ENCODE measurements around the gene WASF2. TPM values are rescaled to one million over a fixed set of nuclear protein-coding genes. Genes with fewer than 3 reads are reported as not detected.
"Not testable (repeated sequence)": the region's sequence is repeated elsewhere in the genome, so short reads cannot be mapped to it uniquely, and the experiment has no call there.

The WASF2 gene
- total and polyA plus RNA-seq, 4 donors, result 27.2 to 164 (median 101) TPM

GRCh38 chr1:27458521-27458920, 31.4 kb downstream of the WASF2 start:
- H3K27ac ChIP-seq (ENCODE audit: low read depth in 1 of 2, low read length in 2 of 2); intact Hi-C loops (cut with DNase I); H3K4me3 ChIP-seq (ENCODE audit: low read length in 2 of 2); ATAC-seq (ENCODE audit: low FRiP score); H3K9me3 ChIP-seq (ENCODE audit: control insufficient read depth, low read length); H3K4me1 ChIP-seq (ENCODE audit: control insufficient read depth in 1 of 2, insufficient read depth in 2 of 2, low read length in 2 of 2); H3K27me3 ChIP-seq (ENCODE audit: control insufficient read depth in 1 of 2, insufficient read depth in 2 of 2, low read length in 1 of 2); H3K36me3 ChIP-seq (ENCODE audit: control insufficient read depth in 1 of 2, insufficient read depth in 2 of 2, low read length in 1 of 2); DNase-seq: not testable (repeated sequence)
- 83 to 87% methylated on average over 10 of the region's 10 CpGs for WGBS, 2 donors

DNA sequence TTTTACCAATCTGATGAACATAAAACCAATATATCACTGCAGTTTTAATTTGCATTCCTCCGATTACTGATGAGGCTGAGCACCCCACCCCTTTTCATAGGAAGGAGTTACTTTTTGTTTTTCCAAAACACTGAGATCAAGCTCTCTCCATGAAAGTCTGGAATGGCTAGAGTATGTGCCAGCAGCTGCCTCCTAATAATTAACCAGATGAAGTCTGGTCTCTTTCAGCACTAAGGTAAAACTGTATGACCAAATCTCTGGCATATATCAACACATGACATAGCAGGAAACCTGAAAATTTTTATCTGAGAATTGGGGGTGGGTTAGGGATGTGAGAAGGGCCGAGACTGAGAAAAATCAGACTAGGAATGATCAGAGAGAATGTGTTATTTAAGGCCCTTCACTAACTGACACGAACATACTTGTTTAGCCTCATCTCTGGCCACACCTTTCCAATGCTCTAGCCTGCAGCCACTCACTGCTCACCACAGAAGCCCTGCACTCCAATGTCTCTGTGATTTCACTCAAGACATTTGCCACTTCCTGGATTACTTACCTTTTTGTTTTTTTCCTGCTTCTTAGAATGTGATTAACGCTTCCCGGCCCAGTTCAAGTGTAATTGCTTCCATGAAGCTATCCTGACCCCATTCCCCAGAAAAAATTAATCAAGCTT, 34.7 kb downstream of the WASF2 start:
- Histone ChIP-seq H3K4me1 (ENCODE audit: control insufficient read depth in 1 of 2, insufficient read depth in 2 of 2, low read length in 2 of 2) (peaks cover 0 to 3% of the 10 kb centered on the region in 2 donors), H3K27ac (ENCODE audit: low read depth in 1 of 2, low read length in 2 of 2) (no peak overlapping the region), H3K27me3 (ENCODE audit: control insufficient read depth in 1 of 2, insufficient read depth in 2 of 2, low read length in 1 of 2) (no peaks in the 10 kb centered on the region), H3K4me3 (ENCODE audit: low read length in 2 of 2) (no peak overlapping the region), H3K36me3 (ENCODE audit: control insufficient read depth in 1 of 2, insufficient read depth in 2 of 2, low read length in 1 of 2) (no peaks in the 10 kb centered on the region), H3K9me3 (ENCODE audit: control insufficient read depth, low read length) (no peaks in the 10 kb centered on the region)
- intact Hi-C loops (cut with DNase I), result no loop called here
- WGBS, 2 donors, result 47 to 49% methylated on average over 5 of the region's 5 CpGs
- ATAC-seq (ENCODE audit: low FRiP score), result no peak
- DNase-seq, result no peak

DNA sequence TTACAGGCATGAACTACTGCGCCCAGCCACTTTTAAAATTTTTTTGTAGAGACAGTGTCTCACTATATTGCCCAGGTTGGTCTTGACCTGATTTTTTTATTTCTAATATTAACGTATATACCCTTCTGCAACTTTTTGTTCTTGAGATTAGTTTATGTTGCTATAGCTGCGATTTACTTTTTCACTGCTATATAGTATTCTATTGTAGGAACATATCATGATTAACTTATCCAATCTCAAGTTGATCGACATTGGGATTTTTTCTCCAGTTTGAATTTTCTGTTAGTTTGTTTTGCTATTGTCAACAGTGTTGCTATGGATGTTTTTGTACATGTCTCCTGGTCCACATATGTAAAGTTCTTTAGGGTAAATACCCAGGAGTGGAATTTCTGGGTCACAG, 35.4 kb downstream of the WASF2 start:
- Histone ChIP-seq H3K27me3 (ENCODE audit: control insufficient read depth in 1 of 2, insufficient read depth in 2 of 2, low read length in 1 of 2) (no peaks in the 10 kb centered on the region), H3K9me3 (ENCODE audit: control insufficient read depth, low read length) (no peaks in the 10 kb centered on the region), H3K27ac (ENCODE audit: low read depth in 1 of 2, low read length in 2 of 2) (no peak overlapping the region), H3K4me3 (ENCODE audit: low read length in 2 of 2) (no peak overlapping the region), H3K36me3 (ENCODE audit: control insufficient read depth in 1 of 2, insufficient read depth in 2 of 2, low read length in 1 of 2) (no peaks in the 10 kb centered on the region), H3K4me1 (ENCODE audit: control insufficient read depth in 1 of 2, insufficient read depth in 2 of 2, low read length in 2 of 2) (peaks cover 0 to 3% of the 10 kb centered on the region in 2 donors)
- ATAC-seq (ENCODE audit: low FRiP score) (no peak), DNase-seq (no peak)
- WGBS, 2 donors, result 96 to 97% methylated on average over 4 of the region's 4 CpGs
- intact Hi-C loops (cut with DNase I), result no loop called here

DNA sequence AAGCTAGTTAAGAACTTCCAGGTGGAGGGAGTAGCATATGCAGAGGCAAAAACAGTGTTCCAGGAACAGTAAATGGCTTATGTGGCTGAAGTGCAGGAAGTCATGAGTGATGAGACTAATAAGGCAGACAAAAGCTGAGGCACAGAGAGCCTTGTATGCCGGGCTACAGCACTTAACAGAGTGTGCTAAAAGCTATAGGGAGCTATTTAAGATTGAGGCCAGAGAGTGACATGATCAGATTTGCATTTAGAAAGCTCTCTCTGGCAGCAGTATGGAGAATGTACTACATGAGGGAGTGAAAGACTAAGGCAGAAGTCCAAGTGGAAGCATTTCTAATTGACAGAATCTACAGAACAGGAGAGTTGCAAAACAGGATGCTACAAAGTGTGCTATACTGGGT, 38.6 kb downstream of the WASF2 start:
- no peak overlapping the region for H3K27ac ChIP-seq (ENCODE audit: low read depth in 1 of 2, low read length in 2 of 2)
- ATAC-seq (ENCODE audit: low FRiP score) (no peak), DNase-seq (no peak)
- intact Hi-C loops (cut with DNase I), result no loop called here
- H3K4me1 ChIP-seq (ENCODE audit: control insufficient read depth in 1 of 2, insufficient read depth in 2 of 2, low read length in 2 of 2), result peaks cover 0 to 7% of the 10 kb centered on the region in 2 donors
- no peaks in the 10 kb centered on the region for H3K36me3 ChIP-seq (ENCODE audit: control insufficient read depth in 1 of 2, insufficient read depth in 2 of 2, low read length in 1 of 2)
- no peaks in the 10 kb centered on the region for H3K9me3 ChIP-seq (ENCODE audit: control insufficient read depth, low read length)
- 74 to 80% methylated on average over 1 of the region's 1 CpG for WGBS, 2 donors
- H3K27me3 ChIP-seq (ENCODE audit: control insufficient read depth in 1 of 2, insufficient read depth in 2 of 2, low read length in 1 of 2), result no peaks in the 10 kb centered on the region
- no peak overlapping the region for H3K4me3 ChIP-seq (ENCODE audit: low read length in 2 of 2)

- DNase-seq, result no peak
- H3K4me1 ChIP-seq (ENCODE audit: control insufficient read depth in 1 of 2, insufficient read depth in 2 of 2, low read length in 2 of 2), result peaks cover 0 to 4% of the 10 kb centered on the region in 2 donors
- intact Hi-C loops (cut with DNase I), result loop anchor here in 1 of 2 donors (5.0 kb wide), 1 partner anchor 33 kb away; no protein-coding TSS in a partner anchor
- ATAC-seq (ENCODE audit: low FRiP score), result no peak
- no peaks in the 10 kb centered on the region for H3K27me3 ChIP-seq (ENCODE audit: control insufficient read depth in 1 of 2, insufficient read depth in 2 of 2, low read length in 1 of 2)
- no peaks in the 10 kb centered on the region for H3K9me3 ChIP-seq (ENCODE audit: control insufficient read depth, low read length)
- no peaks in the 10 kb centered on the region for H3K36me3 ChIP-seq (ENCODE audit: control insufficient read depth in 1 of 2, insufficient read depth in 2 of 2, low read length in 1 of 2)
- H3K4me3 ChIP-seq (ENCODE audit: low read length in 2 of 2), result no peak overlapping the region
- 92 to 95% methylated on average over 9 of the region's 9 CpGs for WGBS, 2 donors
- no peak overlapping the region for H3K27ac ChIP-seq (ENCODE audit: low read depth in 1 of 2, low read length in 2 of 2)
Measured at GRCh38 chr1:27448982-27449381, 41.0 kb downstream of the WASF2 start.

DNA sequence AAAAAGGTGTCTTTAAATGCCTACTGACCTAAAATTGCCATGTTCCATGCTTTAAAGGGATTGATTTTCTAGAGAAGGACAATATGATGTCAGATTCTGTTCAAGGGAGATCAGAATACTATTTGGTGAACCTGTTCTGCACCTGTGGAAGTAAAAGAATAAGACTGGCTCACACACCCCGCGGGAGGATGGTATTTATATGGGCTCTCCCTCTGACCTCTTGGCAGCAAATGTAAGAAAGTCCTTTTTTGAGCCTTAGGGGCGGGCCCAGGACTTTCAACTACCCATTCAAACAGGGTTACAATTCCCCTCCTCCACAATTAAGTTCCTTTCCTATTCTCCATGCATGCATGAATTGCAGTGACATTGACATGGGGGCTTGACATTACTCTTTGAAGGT, 42.1 kb downstream of the WASF2 start:
- peaks cover 0 to 4% of the 10 kb centered on the region in 2 donors for H3K4me1 ChIP-seq (ENCODE audit: control insufficient read depth in 1 of 2, insufficient read depth in 2 of 2, low read length in 2 of 2)
- no peak overlapping the region for H3K4me3 ChIP-seq (ENCODE audit: low read length in 2 of 2)
- DNase-seq (no peak), ATAC-seq (ENCODE audit: low FRiP score) (no peak)
- WGBS, 2 donors, result 45 to 48% methylated on average over 3 of the region's 3 CpGs
- intact Hi-C loops (cut with DNase I), result loop anchor here in 1 of 2 donors (5.0 kb wide), 1 partner anchor 34 kb away; no protein-coding TSS in a partner anchor
- no peaks in the 10 kb centered on the region for H3K36me3 ChIP-seq (ENCODE audit: control insufficient read depth in 1 of 2, insufficient read depth in 2 of 2, low read length in 1 of 2)
- no peak overlapping the region for H3K27ac ChIP-seq (ENCODE audit: low read depth in 1 of 2, low read length in 2 of 2)
- no peaks in the 10 kb centered on the region for H3K27me3 ChIP-seq (ENCODE audit: control insufficient read depth in 1 of 2, insufficient read depth in 2 of 2, low read length in 1 of 2)
- H3K9me3 ChIP-seq (ENCODE audit: control insufficient read depth, low read length), result no peaks in the 10 kb centered on the region

DNA sequence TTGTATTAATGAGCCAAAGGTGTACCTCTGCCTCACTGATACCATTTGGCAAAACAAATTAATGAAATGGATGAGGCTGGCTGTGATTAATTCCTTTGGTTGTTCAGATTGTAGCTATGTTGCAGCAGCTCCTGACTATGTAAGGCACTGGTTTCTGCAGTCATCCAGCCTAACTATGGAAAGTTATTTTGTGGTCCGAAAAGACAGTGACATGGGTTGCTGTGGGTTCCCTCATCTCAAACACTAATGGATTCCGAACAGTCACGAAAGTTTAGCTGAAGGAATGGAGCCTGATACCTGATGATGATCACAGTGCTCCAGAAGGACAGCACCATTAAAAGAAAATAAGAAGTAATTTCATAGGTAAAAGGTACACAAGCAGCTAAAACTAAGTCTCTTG, 42.6 kb downstream of the WASF2 start:
- no peak for DNase-seq
- Histone ChIP-seq H3K27ac (ENCODE audit: low read depth in 1 of 2, low read length in 2 of 2) (no peak overlapping the region), H3K4me1 (ENCODE audit: control insufficient read depth in 1 of 2, insufficient read depth in 2 of 2, low read length in 2 of 2) (peaks cover 0 to 4% of the 10 kb centered on the region in 2 donors), H3K36me3 (ENCODE audit: control insufficient read depth in 1 of 2, insufficient read depth in 2 of 2, low read length in 1 of 2) (no peaks in the 10 kb centered on the region), H3K9me3 (ENCODE audit: control insufficient read depth, low read length) (no peaks in the 10 kb centered on the region), H3K27me3 (ENCODE audit: control insufficient read depth in 1 of 2, insufficient read depth in 2 of 2, low read length in 1 of 2) (no peaks in the 10 kb centered on the region), H3K4me3 (ENCODE audit: low read length in 2 of 2) (no peak overlapping the region)
- ATAC-seq (ENCODE audit: low FRiP score), result no peak
- WGBS, 2 donors, result 84 to 85% methylated on average over 3 of the region's 3 CpGs
- intact Hi-C loops (cut with DNase I), result loop anchor here in 1 of 2 donors (5.0 kb wide), 1 partner anchor 35 kb away; no protein-coding TSS in a partner anchor

GRCh38 chr1:27446496-27447020, 43.4 kb downstream of the WASF2 start:
- no peak overlapping the region for H3K27ac ChIP-seq (ENCODE audit: low read depth in 1 of 2, low read length in 2 of 2)
- intact Hi-C loops (cut with DNase I), result loop anchor here in 1 of 2 donors (5.0 kb wide), 1 partner anchor 36 kb away; no protein-coding TSS in a partner anchor
- H3K9me3 ChIP-seq (ENCODE audit: control insufficient read depth, low read length), result no peaks in the 10 kb centered on the region
- no peak for ATAC-seq (ENCODE audit: low FRiP score)
- no peaks in the 10 kb centered on the region for H3K27me3 ChIP-seq (ENCODE audit: control insufficient read depth in 1 of 2, insufficient read depth in 2 of 2, low read length in 1 of 2)
- no peak for DNase-seq
- WGBS, 2 donors, result 93 to 95% methylated on average over 6 of the region's 6 CpGs
- no peaks in the 10 kb centered on the region for H3K36me3 ChIP-seq (ENCODE audit: control insufficient read depth in 1 of 2, insufficient read depth in 2 of 2, low read length in 1 of 2)
- no peak overlapping the region for H3K4me3 ChIP-seq (ENCODE audit: low read length in 2 of 2)
- peaks cover 0 to 4% of the 10 kb centered on the region in 2 donors for H3K4me1 ChIP-seq (ENCODE audit: control insufficient read depth in 1 of 2, insufficient read depth in 2 of 2, low read length in 2 of 2)

Measured in aorta (tissue), 5 donors.